Stimulated activated CD8-positive, alpha-beta memory T cell treated with anti-CD3 and anti-CD28 coated beads, Interleukin-15, amount 100 ng/mL, for 1 hour (primary cell): ENCODE measurements around the gene ZNF207.
"Not testable (repeated sequence)": the region's sequence is repeated elsewhere in the genome, so short reads cannot be mapped to it uniquely, and the experiment has no call there.

ENCODE experiments used
- DNase-seq: peaks from one replicate; pipeline ENCODE4 v3.0.0-alpha.2; 2020; ENCODE audit warnings: low read depth

Gene ZNF207

GRCh38 chr17:32349854-32350665 is at the start of gene ZNF207:
ZNF207 (plus strand) TSS chr17:32350157; CDS start chr17:32350286, 129 bp downstream.
- DNase-seq, result peak; percentile 88

- no peak for DNase-seq
These were observed 47.9 kb upstream of the ZNF207 start for GRCh38 chr17:32302037-32302436.

DNA sequence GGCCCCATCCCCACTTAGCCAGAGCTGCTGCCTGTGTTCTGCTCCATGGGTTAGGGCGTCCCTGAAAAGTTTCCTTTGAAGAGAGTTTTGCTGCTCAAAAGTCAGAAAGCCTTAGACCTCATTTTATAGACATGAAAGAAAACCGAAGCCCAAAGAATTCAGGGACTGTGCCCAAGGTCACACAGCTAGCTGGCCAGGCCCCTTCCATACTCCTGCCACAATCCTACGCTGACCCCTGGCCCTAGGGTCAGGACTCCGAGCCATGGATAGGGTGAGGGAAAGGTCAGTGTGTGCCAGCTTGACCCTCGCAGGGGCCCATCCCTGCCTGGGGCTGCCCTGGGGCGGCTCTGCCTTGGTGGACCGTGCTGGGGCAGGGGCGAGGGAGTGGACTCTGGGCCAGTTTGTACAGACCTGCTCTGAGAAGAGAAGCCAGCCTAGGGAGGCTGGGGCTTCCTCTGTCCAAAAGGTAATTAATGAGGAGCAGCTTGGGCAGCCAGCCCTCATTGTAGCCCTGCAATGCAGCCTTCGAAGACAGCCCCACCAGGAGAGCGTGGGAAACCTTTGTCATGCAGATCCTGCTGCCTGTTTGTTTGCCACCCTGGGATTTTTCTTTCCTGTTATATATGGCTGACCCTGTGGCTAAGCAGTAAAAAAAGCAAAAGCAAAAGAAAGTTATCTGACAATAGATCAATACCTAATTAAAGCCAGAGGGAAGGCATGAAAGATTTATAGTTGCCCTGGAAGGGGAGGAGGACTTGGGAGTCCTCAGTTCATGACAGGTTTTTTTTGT is 46.9 kb upstream of the ZNF207 start:
- DNase-seq, result no peak

GRCh38 chr17:32303781-32304288 is 46.1 kb upstream of the ZNF207 start:
- no peak for DNase-seq

- no peak for DNase-seq
These were observed 44.9 kb upstream of the ZNF207 start for GRCh38 chr17:32305049-32305448.

DNA sequence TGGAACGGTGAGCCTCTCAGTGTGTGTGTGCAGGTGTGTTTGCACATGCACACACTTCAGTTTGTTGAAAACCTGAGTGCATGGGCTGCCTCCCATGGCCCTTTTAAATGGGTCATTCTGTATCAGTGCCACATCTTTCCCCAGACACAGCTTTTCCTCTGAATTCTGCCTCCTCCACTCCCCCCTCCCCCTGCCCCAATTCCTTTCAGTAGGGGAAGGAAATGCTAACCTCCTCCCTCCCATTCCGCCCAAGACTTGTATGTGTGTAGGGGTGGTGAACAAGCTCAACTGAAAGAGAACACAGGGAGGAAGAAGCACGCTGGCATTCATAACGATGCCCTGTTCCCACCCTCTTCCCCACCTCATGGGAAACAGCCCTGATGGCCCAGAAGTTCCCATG is 42.3 kb upstream of the ZNF207 start:
- DNase-seq, result no peak

DNA sequence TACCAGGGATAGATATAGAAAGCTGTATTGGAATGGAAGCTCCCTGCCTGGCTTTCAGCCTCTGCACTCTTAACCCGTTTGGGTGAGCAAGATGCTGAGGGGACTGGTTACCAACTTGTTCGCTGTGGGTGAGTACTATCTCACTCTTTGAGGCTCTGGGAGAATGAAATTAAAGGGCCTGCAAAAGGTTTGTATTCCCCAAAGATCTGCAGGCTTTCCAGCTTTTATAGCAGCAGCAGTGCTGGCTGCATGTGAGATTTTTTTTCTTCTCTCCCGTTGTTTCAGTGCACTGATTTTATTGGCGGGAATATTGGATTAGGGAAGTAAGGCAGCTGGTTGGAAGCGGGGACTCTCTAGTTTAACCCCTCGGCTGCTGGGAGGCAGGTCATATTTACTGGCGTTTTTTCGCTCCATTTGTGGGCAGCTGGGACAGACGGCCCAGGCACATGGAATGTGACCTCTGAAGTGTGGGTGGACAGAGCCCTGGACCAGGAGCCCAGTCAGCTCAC is 38.9 kb upstream of the ZNF207 start:
- no peak for DNase-seq

DNA sequence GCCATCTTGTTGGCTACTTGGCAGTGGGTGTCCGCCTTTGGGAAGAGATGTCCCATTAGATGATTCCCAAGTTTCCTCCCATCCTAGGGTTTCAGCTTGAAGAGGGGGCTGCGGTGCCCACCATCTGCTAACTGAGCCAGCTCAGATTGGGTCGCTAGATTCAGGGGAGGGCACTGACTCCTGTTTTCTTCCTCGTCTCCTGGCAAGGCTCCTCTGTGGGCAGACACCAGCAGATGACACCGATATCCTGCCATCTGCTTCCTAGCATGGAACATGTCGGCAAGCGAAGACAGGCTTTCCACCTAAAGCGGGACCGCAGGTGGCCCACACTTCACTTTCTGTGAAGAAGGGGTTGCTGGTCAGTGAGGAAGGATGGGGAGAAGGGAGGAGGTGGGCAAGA is 35.3 kb upstream of the ZNF207 start:
- no peak for DNase-seq

DNA sequence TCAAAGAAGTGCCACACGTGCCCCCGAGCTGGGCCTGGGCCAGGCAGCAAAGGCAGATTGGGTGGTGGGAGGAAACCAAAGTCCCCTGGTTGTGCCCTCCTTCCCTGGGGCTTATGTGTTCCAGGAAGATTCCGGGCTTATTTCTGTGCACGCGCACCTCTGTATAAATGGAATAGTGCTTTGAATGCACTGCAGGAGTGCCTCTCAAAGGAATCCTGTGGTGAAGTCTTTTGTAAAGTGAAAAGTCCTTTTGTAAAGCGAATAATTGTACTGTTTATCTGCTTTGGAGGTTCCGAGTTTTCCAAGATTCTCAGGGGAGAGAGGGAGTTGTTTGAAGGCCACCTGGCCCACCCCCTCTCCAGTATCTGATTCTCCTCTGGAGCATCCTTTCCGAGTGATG is 34.8 kb upstream of the ZNF207 start:
- no peak for DNase-seq

- not testable (repeated sequence) for DNase-seq
These were observed 33.3 kb upstream of the ZNF207 start for GRCh38 chr17:32316653-32317052.

GRCh38 chr17:32317353-32317752 is 32.6 kb upstream of the ZNF207 start:
- DNase-seq, result no peak

DNA sequence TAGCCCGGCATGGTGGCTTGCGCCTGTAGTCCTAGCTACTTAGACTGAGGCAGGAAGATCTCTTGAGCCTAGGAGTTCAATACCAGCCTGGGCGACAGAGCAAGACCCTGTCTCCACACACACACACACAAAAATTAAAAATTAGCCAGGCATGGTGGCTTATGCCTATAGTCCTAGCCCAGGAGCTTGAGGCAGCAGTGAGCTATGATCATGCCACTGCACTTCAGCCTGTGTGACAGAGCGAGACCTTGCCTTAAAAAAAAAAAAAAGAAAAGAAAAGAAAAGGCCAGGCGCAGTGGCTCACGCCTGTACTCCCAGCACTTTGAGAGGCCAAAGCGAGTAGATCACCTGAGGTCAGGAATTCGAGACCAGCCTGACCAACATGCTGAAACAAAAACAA is 31.9 kb upstream of the ZNF207 start:
- DNase-seq, result no peak

DNA sequence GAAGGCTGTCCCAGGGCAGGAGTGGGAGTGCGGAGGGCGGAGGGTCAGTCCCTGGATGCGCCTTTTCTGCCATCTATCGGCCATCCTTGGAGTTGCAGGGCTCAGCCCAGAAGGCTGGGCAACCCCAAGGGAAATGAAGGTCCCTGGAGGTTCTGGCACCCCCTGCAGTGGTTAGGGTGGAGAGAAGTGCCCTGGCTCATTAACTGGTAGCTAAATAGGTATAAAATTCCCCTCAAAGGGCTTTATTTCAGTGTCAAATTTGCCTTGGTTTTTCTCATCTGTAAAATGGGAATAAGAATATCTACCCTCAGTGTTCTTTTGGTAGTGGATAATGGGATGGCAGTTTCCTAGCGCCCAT is 30.4 kb upstream of the ZNF207 start:
- peak; percentile 64 for DNase-seq

- DNase-seq, result not testable (repeated sequence)
These were observed 29.9 kb upstream of the ZNF207 start for GRCh38 chr17:32320080-32320479.

GRCh38 chr17:32320847-32321246 is 29.1 kb upstream of the ZNF207 start:
- no peak for DNase-seq

DNA sequence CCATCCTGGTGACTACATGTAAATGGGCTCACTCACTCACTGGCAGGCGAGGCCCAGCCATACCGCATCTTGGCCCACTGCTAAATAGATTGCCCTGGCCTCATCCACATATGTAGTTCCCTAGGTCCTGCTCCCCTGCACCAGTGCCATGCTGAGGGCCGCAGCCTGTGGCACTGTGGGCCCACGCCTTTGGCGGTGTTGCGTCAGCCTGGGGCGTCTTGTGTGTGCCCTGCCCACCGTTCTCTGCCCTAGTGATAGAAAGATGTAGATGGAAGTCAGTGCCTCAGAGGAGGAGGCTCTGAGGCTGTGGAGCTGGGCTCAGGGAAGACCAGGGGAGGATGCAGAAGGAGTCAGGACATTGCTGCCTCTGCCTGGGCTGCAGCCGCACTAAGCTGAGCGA is 26.9 kb upstream of the ZNF207 start:
- no peak for DNase-seq

- no peak for DNase-seq
These were observed 26.0 kb upstream of the ZNF207 start for GRCh38 chr17:32323811-32324491.

- no peak for DNase-seq
These were observed 22.0 kb upstream of the ZNF207 start for GRCh38 chr17:32327911-32328310.

GRCh38 chr17:32330147-32330546 is 19.8 kb upstream of the ZNF207 start:
- DNase-seq, result no peak

- no peak for DNase-seq
These were observed 18.5 kb upstream of the ZNF207 start for GRCh38 chr17:32331243-32332040.

DNA sequence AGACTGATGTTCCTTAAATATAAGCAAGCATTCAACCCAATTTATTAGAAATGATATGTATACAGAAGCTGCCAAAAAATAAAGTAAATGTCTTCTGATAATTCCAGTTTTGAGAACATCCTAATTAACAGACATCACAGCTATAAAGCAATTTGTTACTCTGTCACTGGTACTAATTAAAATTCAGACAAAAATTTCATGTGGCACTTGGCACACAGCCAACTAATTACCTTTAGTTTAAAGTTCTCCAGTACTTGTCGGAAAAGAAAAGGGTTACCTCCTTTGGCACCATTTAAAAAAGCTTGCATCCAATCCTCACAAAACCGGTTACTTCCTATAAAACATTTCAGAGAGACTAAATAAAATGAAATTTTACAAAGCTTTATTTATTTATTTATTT is 16.8 kb upstream of the ZNF207 start:
- no peak for DNase-seq

- DNase-seq, result no peak
These were observed 14.9 kb upstream of the ZNF207 start for GRCh38 chr17:32335046-32335445.
